Measurements from ENCODE around the gene GNG3.

- TF ChIP-seq GATA2 (IDR thresholded peaks at IDR 0.05; ENCODE audit: low read depth, low read length), result no peak
- TF ChIP-seq GATA3 (IDR thresholded peaks at IDR 0.05; ENCODE audit: low read depth, low read length), result no peak
Observed at GRCh38 chr11:62732830-62733229, 25.4 kb downstream of the GNG3 start.
